Neural progenitor cell (in vitro differentiated cells): Measurements from ENCODE around the gene KANSL3. TPM values are rescaled to one million over a fixed set of nuclear protein-coding genes. Genes with fewer than 3 reads are reported as not detected.
"Not testable (repeated sequence)": the region's sequence is repeated elsewhere in the genome, so short reads cannot be mapped to it uniquely, and the experiment has no call there.

Experiments
- DNase-seq: peaks from one replicate; pipeline ENCODE4 v3.0.0-alpha.2; 2016; ENCODE audit warnings: low spot score
- H2AFZ ChIP-seq: fragments of 200-600 bp; sonication (generic); replicated peaks from 2 replicates; pipeline ENCODE4 v1.6.1; 2016; ENCODE audit warnings: antibody characterized with exemption
- H3F3A ChIP-seq: fragments of 200-600 bp; sonication (generic); 2 replicates; pipeline ENCODE4 v1.6.1; 2016; ENCODE audit warnings: antibody characterized with exemption, low read depth
- H3K27ac ChIP-seq: fragments of 200-600 bp; sonication (generic); 2 replicates; pipeline ENCODE4 v1.5.1; 2016; ENCODE audit warnings: mild to moderate bottlenecking
- H3K27me3 ChIP-seq: fragments of 200-600 bp; sonication (generic); 2 replicates; pipeline ENCODE4 v1.6.1; 2016; ENCODE audit warnings: mild to moderate bottlenecking, moderate library complexity
- H3K36me3 ChIP-seq: fragments of 200-600 bp; sonication (generic); 2 replicates; pipeline ENCODE4 v1.5.1; 2016
- H3K4me1 ChIP-seq: fragments of 200-600 bp; sonication (generic); 2 replicates; pipeline ENCODE4 v1.6.1; 2016; ENCODE audit warnings: mixed run types
- H3K4me2 ChIP-seq: fragments of 200-600 bp; sonication (generic); 2 replicates; pipeline ENCODE4 v1.6.1; 2016
- H3K4me3 ChIP-seq: fragments of 200-600 bp; sonication (generic); 2 replicates; pipeline ENCODE4 v1.5.1; 2016
- H3K79me2 ChIP-seq: fragments of 200-600 bp; sonication (generic); 2 replicates; pipeline ENCODE4 v1.6.1; 2016; ENCODE audit warnings: low read depth
- H3K9ac ChIP-seq: fragments of 200-600 bp; sonication (generic); 2 replicates; pipeline ENCODE4 v1.6.1; 2016
- H3K9me3 ChIP-seq: fragments of 200-600 bp; sonication (generic); 2 replicates; pipeline ENCODE4 v1.5.1; 2016; ENCODE audit warnings: low read depth
- H4K20me1 ChIP-seq: fragments of 200-600 bp; sonication (generic); 2 replicates; pipeline ENCODE4 v1.6.1; 2016; ENCODE audit warnings: low read depth
- H3K27ac Mint-ChIP-seq: 3 replicates; pipeline ENCODE4 v1.8.0; 2021; ENCODE audit warnings: mixed read lengths
- H3K27me3 Mint-ChIP-seq: 2 replicates; pipeline ENCODE4 v1.8.0; 2022; ENCODE audit warnings: low read depth, mild to moderate bottlenecking, inconsistent platforms, moderate library complexity, mixed read lengths; ENCODE audit not compliant: insufficient read depth
- H3K36me3 Mint-ChIP-seq: 3 replicates; pipeline ENCODE4 v1.8.0; 2021; ENCODE audit warnings: mixed read lengths
- H3K4me1 Mint-ChIP-seq: 3 replicates; pipeline ENCODE4 v1.8.0; 2021; ENCODE audit warnings: mixed read lengths
- H3K4me3 Mint-ChIP-seq: 3 replicates; pipeline ENCODE4 v1.8.0; 2021; ENCODE audit warnings: mild to moderate bottlenecking, moderate library complexity, mixed read lengths
- H3K9me3 Mint-ChIP-seq: 3 replicates; pipeline ENCODE4 v1.8.0; 2020; ENCODE audit warnings: mixed read lengths
- CTCF ChIP-seq: fragments of 200-600 bp; sonication (generic); IDR thresholded peaks from 2 replicates; pipeline ENCODE4 v1.5.1; 2017; ENCODE audit warnings: antibody characterized with exemption, mild to moderate bottlenecking
- EZH2 ChIP-seq: fragments of 200-600 bp; sonication (generic); IDR thresholded peaks from 2 replicates; pipeline ENCODE4 v1.6.1; 2017; ENCODE audit warnings: antibody characterized with exemption, mild to moderate bottlenecking, moderate library complexity
- EZH2phosphoT487 ChIP-seq: fragments of 200-600 bp; sonication (generic); IDR thresholded peaks from 2 replicates; pipeline ENCODE4 v1.6.1; 2017; ENCODE audit warnings: antibody characterized with exemption
- total RNA-seq: library from RNA; depleted of rRNA; stranded (reverse); fragments of >200 nt; gene quantifications from 2 replicates; pipeline ENCODE4 v1.2.3, GENCODE V29; 2015; ENCODE audit warnings: low replicate concordance

The KANSL3 gene
- total RNA-seq, 1 donor from 2014 or later = 32.9 TPM

GRCh38 chr2:96662360-96662759 lies 24.2 kb upstream of the KANSL3 start:
- no peaks in the 10 kb centered on the region for H3F3A ChIP-seq
- no peaks in the 10 kb centered on the region for H3K4me1 ChIP-seq
- H3K9me3 ChIP-seq = no peaks in the 10 kb centered on the region
- H3K4me2 ChIP-seq = no peak overlapping the region
- H3K79me2 ChIP-seq = no peaks in the 10 kb centered on the region
- TF ChIP-seq CTCF (no peak), EZH2phosphoT487 (no peak), EZH2 (no peak)
- no peak overlapping the region for H2AFZ ChIP-seq
- peaks cover 5% of the 10 kb centered on the region for H3K27me3 Mint-ChIP-seq
- no peak for DNase-seq
- H3K27ac ChIP-seq = no peak overlapping the region
- no peak overlapping the region for H3K27ac Mint-ChIP-seq
- no peak overlapping the region for H3K4me3 ChIP-seq
- peaks cover 1% of the 10 kb centered on the region for H3K36me3 Mint-ChIP-seq
- H3K36me3 ChIP-seq = no peaks in the 10 kb centered on the region
- no peaks in the 10 kb centered on the region for H3K27me3 ChIP-seq
- H4K20me1 ChIP-seq = no peaks in the 10 kb centered on the region
- H3K9ac ChIP-seq = no peak overlapping the region
- H3K4me3 Mint-ChIP-seq = no peak overlapping the region
- peaks cover 4% of the 10 kb centered on the region for H3K4me1 Mint-ChIP-seq
- no peaks in the 10 kb centered on the region for H3K9me3 Mint-ChIP-seq

- no peak overlapping the region for H3K4me2 ChIP-seq
- no peaks in the 10 kb centered on the region for H4K20me1 ChIP-seq
- Mint-ChIP-seq H3K4me3 (no peak overlapping the region), H3K36me3 (peaks cover 1% of the 10 kb centered on the region), H3K27ac (peak overlapping the region; percentile 61), H3K9me3 (no peaks in the 10 kb centered on the region), H3K4me1 (peaks cover 4% of the 10 kb centered on the region), H3K27me3 (peaks cover 5% of the 10 kb centered on the region)
- H3K4me1 ChIP-seq = no peaks in the 10 kb centered on the region
- no peak overlapping the region for H3K27ac ChIP-seq
- DNase-seq = no peak
- no peak overlapping the region for H3K4me3 ChIP-seq
- no peaks in the 10 kb centered on the region for H3K79me2 ChIP-seq
- no peak overlapping the region for H2AFZ ChIP-seq
- no peaks in the 10 kb centered on the region for H3K9me3 ChIP-seq
- no peaks in the 10 kb centered on the region for H3K36me3 ChIP-seq
- no peaks in the 10 kb centered on the region for H3F3A ChIP-seq
- H3K9ac ChIP-seq = no peak overlapping the region
- no peaks in the 10 kb centered on the region for H3K27me3 ChIP-seq
- TF ChIP-seq CTCF (no peak), EZH2 (no peak), EZH2phosphoT487 (no peak)
These were observed 23.2 kb upstream of the KANSL3 start for GRCh38 chr2:96661324-96661723.

- Histone ChIP-seq H2AFZ (no peak overlapping the region), H3K4me3 (no peak overlapping the region), H3K9me3 (no peaks in the 10 kb centered on the region), H3K9ac (no peak overlapping the region), H3K36me3 (no peaks in the 10 kb centered on the region), H3K4me2 (no peak overlapping the region), H4K20me1 (no peaks in the 10 kb centered on the region), H3K4me1 (no peaks in the 10 kb centered on the region), H3K79me2 (no peaks in the 10 kb centered on the region), H3K27me3 (no peaks in the 10 kb centered on the region), H3F3A (no peaks in the 10 kb centered on the region), H3K27ac (no peak overlapping the region)
- no peaks in the 10 kb centered on the region for H3K9me3 Mint-ChIP-seq
- no peak overlapping the region for H3K4me3 Mint-ChIP-seq
- H3K27me3 Mint-ChIP-seq = no peaks in the 10 kb centered on the region
- DNase-seq = no peak
- no peak for TF ChIP-seq EZH2
- no peak for TF ChIP-seq EZH2phosphoT487
- no peak for TF ChIP-seq CTCF
- H3K36me3 Mint-ChIP-seq = peaks cover 7% of the 10 kb centered on the region
- H3K4me1 Mint-ChIP-seq = no peaks in the 10 kb centered on the region
- no peak overlapping the region for H3K27ac Mint-ChIP-seq
These were observed 18.4 kb upstream of the KANSL3 start for GRCh38 chr2:96656540-96656939.

GRCh38 chr2:96655526-96655925 lies 17.4 kb upstream of the KANSL3 start:
- H3K9me3 Mint-ChIP-seq = no peaks in the 10 kb centered on the region
- DNase-seq = no peak
- H3K27ac Mint-ChIP-seq = no peak overlapping the region
- Histone ChIP-seq H3K27me3 (no peaks in the 10 kb centered on the region), H3K79me2 (no peaks in the 10 kb centered on the region), H3K36me3 (no peaks in the 10 kb centered on the region), H3K9ac (no peak overlapping the region), H3K4me2 (no peak overlapping the region), H3K9me3 (no peaks in the 10 kb centered on the region), H3K4me1 (no peaks in the 10 kb centered on the region), H4K20me1 (no peaks in the 10 kb centered on the region), H3F3A (no peaks in the 10 kb centered on the region), H3K4me3 (no peak overlapping the region), H3K27ac (no peak overlapping the region), H2AFZ (no peak overlapping the region)
- H3K27me3 Mint-ChIP-seq = peaks cover 3% of the 10 kb centered on the region
- TF ChIP-seq EZH2 (no peak), EZH2phosphoT487 (no peak), CTCF (no peak)
- H3K4me1 Mint-ChIP-seq = no peaks in the 10 kb centered on the region
- H3K36me3 Mint-ChIP-seq = peaks cover 10% of the 10 kb centered on the region
- H3K4me3 Mint-ChIP-seq = no peak overlapping the region

GRCh38 chr2:96654791-96655190 lies 16.7 kb upstream of the KANSL3 start:
- not testable (repeated sequence) for H3K27me3 Mint-ChIP-seq, H3K27me3 ChIP-seq, H3K9ac ChIP-seq, H3K4me3 Mint-ChIP-seq, H3K27ac ChIP-seq, H3K4me3 ChIP-seq, H3K4me1 ChIP-seq, H3K27ac Mint-ChIP-seq, H4K20me1 ChIP-seq, H3K79me2 ChIP-seq, H2AFZ ChIP-seq, H3F3A ChIP-seq, H3K4me2 ChIP-seq, H3K36me3 ChIP-seq, H3K9me3 Mint-ChIP-seq, DNase-seq, H3K9me3 ChIP-seq, H3K4me1 Mint-ChIP-seq
- peaks cover 10% of the 10 kb centered on the region for H3K36me3 Mint-ChIP-seq
